Panc1 (cell line): ENCODE results near the gene LRIT1.

ENCODE experiments used
- POLR2AphosphoS5 ChIP-seq: IDR thresholded peaks from 2 replicates; pipeline ENCODE4 v1.6.1; 2012; ENCODE audit warnings: mild to moderate bottlenecking, low read depth, low read length, moderate library complexity
- TCF7L2 ChIP-seq: IDR thresholded peaks from 2 replicates; pipeline ENCODE4 v1.6.1; 2011; ENCODE audit warnings: mild to moderate bottlenecking, low read depth, low read length, inconsistent platforms
- TF ChIP-seq, protein P1 (sequence below), 2 experiments: IDR thresholded peaks; 2 replicates each; pipeline ENCODE4 v1.6.1; 2011 to 2012; ENCODE audit warnings: low read depth in 2 of 2, control low read depth in 1 of 2, low read length in 1 of 2, mild to moderate bottlenecking in 1 of 2, moderate library complexity in 1 of 2; ENCODE audit not compliant: insufficient read depth in 1 of 2
- TF ChIP-seq, protein P2 (sequence below): fragments of 450-650 bp; IDR thresholded peaks from 2 replicates; pipeline ENCODE4 v1.5.1; 2017; ENCODE audit warnings: mild to moderate bottlenecking

GRCh38 chr10:84221916-84222315 lies 19.4 kb downstream of the LRIT1 start:
- TF ChIP-seq, protein P1, sequence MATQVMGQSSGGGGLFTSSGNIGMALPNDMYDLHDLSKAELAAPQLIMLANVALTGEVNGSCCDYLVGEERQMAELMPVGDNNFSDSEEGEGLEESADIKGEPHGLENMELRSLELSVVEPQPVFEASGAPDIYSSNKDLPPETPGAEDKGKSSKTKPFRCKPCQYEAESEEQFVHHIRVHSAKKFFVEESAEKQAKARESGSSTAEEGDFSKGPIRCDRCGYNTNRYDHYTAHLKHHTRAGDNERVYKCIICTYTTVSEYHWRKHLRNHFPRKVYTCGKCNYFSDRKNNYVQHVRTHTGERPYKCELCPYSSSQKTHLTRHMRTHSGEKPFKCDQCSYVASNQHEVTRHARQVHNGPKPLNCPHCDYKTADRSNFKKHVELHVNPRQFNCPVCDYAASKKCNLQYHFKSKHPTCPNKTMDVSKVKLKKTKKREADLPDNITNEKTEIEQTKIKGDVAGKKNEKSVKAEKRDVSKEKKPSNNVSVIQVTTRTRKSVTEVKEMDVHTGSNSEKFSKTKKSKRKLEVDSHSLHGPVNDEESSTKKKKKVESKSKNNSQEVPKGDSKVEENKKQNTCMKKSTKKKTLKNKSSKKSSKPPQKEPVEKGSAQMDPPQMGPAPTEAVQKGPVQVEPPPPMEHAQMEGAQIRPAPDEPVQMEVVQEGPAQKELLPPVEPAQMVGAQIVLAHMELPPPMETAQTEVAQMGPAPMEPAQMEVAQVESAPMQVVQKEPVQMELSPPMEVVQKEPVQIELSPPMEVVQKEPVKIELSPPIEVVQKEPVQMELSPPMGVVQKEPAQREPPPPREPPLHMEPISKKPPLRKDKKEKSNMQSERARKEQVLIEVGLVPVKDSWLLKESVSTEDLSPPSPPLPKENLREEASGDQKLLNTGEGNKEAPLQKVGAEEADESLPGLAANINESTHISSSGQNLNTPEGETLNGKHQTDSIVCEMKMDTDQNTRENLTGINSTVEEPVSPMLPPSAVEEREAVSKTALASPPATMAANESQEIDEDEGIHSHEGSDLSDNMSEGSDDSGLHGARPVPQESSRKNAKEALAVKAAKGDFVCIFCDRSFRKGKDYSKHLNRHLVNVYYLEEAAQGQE (IDR thresholded peaks at IDR 0.05; ENCODE audit: insufficient read depth in 1 of 2, low read depth in 2 of 2, low read length in 1 of 2), result no peak
- TF ChIP-seq, protein P2, sequence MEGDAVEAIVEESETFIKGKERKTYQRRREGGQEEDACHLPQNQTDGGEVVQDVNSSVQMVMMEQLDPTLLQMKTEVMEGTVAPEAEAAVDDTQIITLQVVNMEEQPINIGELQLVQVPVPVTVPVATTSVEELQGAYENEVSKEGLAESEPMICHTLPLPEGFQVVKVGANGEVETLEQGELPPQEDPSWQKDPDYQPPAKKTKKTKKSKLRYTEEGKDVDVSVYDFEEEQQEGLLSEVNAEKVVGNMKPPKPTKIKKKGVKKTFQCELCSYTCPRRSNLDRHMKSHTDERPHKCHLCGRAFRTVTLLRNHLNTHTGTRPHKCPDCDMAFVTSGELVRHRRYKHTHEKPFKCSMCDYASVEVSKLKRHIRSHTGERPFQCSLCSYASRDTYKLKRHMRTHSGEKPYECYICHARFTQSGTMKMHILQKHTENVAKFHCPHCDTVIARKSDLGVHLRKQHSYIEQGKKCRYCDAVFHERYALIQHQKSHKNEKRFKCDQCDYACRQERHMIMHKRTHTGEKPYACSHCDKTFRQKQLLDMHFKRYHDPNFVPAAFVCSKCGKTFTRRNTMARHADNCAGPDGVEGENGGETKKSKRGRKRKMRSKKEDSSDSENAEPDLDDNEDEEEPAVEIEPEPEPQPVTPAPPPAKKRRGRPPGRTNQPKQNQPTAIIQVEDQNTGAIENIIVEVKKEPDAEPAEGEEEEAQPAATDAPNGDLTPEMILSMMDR, result no peak
- TF ChIP-seq POLR2AphosphoS5 (no peak), TCF7L2 (no peak)
